HG03159 (cell line): Measurements from ENCODE around the gene SLC6A6.
"Not testable (repeated sequence)": the region's sequence is repeated elsewhere in the genome, so short reads cannot be mapped to it uniquely, and the experiment has no call there.

ENCODE experiments used
- ATAC-seq: cut with Tn5 transposase; IDR thresholded peaks from one replicate; pipeline ENCODE4 v1.9.1; 2021; ENCODE audit warnings: mild to moderate bottlenecking, moderate library complexity; ENCODE audit not compliant: unreplicated experiment

The SLC6A6 gene

DNA sequence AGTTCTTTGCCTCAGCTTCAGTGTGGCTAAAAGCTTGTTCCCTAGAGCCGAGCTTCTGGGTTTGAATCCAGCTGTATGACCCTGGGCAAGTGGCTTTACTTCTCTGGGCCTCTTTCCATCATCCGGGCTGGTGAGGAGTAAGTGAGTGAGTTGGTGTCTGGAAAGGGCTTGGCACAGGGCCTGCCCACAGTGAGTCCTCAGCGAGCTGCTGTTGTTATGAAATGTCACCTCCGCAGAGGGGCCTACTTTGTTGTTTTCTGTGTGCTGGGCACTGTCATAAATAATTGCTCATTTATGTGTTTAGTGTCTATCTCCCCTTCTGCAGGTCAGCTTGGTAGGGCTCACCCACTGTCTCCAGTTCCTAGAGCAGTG is 31.7 kb downstream of the SLC6A6 start:
- no peak for ATAC-seq

DNA sequence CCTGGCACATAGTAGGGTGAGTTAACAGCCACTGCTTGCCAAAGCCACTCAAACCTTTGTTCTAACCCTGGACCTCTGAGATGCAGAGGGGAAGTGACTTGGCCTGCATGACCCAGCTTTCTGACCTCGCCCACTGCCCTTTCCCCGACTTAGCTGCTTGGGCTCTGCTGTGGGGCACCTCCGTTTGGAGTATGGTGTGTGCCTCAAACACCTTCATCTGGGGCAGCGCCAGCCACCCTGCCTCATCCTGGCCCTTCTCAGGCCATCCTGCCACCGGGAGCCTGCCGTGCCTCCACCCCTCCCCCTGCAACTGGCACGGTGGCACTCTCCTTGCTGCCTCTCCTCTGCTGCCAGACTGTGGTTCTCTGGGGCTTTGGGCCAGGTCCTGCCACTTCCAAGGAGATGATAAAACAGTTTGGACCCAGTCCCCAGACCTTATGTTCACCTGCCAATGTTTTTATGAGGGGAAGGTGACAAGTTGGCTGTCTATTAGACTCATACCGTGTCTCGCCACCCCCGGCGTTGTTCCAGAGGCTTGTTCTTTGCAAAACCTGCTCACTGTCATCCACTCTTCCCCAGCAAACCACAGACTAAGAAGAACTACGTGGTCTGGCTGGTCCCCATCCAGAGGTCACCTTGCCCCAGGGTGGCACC is 32.2 kb downstream of the SLC6A6 start:
- no peak for ATAC-seq

DNA sequence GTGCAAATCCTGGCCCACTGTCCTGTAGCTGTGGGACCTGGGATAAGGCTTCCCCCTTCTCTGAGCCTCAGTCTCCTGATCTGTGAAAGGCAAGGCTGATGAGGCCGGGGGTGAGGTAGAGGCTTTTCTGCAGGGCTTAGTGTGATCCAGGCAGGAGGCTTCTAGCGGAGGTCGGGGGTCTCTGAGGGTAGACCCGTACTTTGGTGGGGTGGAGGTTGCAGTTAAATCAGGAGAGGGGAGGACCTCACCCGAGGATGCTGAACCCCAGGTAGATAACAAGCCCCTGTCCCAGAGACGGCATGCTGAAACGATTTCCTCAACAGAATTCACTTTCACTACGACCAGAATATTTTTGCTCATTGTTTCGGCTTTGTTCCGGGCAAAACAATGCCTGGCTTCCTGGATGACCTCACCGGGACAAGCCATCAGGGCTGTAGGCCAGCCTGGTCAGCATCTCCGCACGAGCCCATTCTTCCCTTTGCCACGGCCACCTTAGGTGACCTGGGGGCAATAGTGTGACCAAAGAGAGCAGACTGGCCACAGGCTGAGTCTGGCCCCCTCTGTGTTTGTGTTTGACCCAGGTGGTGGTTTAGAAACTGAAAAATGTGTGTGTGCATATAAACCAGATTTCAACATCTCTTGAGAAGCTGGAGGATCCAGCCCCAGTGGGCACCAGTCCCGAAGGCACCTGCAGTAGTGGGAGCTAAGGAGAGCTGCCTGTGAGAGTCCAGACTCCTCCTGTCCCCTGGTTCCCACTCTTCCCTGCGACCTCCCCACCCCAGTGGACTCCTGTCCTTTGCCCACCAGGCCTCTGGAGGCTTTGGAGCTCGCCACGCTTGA is 33.0 kb downstream of the SLC6A6 start:
- ATAC-seq: no peak

DNA sequence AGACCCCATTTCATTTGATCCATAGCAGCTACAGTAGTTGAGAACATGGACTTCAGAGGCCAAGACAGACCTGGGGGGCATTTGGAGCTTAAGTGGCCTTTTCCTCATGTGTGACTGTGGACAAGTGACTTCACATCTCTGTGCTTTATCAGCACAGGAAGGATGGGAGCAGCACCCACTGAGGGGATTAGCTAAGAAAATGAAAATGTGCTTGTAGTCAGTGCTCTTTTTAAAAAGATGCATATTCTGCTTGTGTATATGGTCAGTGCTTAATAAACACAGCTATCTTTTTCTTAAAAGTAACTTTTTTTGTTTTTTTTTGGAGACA is 34.5 kb downstream of the SLC6A6 start:
- ATAC-seq: no peak

DNA sequence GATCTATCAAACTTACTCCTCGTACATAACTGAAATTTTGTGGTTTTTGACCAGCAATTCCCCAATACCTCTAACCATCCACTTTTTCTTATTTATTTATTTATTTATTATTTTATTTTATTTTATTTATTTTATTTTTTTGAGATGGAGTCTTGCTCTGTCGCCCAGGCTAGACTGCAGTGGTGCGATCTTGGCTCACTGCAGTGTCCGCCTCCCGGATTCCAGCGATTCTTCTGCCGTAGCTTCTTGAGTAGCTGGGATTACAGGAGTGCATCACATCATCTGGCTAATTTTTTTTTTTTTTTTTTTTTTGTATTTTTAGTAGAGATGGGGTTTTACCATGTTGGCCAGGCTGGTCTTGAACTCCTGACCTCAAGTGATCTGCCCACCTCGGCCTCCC is 35.3 kb downstream of the SLC6A6 start:
- ATAC-seq: not testable (repeated sequence)

DNA sequence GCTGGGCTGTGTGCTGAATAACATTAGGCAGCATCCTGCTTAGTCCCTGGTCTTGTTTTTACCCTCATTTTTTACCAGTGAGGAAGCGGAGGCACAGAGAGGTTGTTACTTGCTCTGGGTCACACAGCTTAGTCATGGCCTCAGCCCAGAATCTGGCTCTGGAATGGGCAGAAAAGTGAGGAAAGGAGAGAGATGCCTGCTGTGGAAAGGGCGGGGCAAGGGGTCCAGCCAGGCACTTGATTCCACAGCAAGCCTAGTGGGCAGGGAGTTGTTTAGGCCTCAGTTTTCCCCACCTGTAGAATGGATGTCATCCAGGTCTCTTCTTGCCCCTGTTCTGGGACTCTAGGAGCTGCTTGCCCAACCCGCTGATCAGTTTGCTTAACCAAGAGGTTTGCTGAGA is 35.9 kb downstream of the SLC6A6 start:
- no peak for ATAC-seq

DNA sequence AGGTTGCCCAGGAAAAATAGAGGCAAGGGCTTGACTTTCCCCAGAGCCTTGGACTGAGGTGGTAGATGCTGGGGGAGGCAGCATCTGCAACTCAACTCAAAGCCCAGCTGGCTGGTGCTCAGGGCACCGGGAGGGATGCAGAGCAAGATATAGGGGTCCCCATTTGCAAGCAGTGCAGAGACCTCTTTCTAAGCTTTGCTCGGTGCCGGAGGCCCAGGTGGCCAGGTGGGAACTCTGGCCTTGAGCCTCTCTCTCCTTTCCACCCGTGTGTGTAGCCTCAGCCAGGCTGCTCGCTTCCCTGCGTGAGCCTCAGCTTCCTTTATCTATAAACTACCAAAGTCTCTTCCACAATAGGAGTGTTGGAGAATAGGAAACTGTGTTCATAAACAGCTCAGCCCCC is 36.5 kb downstream of the SLC6A6 start:
- ATAC-seq: no peak

DNA sequence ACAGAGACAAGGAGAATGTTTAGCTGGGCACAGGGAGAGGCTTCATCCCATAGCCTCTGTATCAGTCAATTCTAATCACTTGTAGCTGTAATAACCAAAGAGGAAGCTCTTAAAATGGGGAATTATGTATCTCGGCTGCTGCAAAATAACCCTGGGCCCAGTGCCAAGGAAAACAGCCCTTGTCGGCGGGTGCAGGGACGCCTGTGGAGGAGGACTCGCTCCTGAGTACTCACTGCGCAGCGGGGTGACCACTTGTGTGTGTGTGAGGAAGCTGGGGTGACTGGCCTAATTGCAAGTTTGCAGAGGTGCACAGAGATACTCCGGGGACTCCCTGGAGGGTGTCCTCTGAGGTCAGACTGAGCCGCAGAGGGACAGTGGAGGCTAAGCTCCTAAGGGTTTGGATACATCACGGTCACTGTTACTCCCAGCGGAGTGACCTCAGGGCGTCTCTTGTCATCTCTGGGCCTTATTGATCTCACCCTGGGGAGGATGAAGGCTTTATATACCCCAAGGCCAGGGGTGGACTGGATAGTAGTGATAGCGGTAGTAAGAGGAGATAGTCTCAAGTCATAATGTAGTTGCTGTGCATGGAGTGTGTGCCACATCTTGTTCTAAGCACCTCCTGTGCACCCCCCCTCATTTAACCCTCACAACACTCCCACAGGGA is 37.2 kb downstream of the SLC6A6 start:
- no peak for ATAC-seq

DNA sequence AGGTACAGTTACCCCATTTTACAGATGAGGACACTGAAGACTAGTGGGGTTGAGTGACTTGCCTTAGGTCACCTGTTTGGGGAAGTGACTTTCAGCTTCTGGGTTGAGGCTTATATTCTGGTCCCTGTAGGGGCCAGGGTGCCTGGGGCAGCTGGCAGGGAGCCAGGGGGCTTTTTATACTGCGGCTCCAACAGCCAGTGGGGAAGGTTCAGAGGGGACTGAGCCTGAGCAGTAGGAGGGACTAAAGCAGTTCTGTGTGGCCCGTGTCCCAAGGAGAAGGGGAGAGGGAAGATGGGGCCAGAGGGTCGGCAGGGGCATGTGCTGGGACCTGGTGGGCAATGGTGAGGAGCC is 37.7 kb downstream of the SLC6A6 start:
- ATAC-seq: no peak

DNA sequence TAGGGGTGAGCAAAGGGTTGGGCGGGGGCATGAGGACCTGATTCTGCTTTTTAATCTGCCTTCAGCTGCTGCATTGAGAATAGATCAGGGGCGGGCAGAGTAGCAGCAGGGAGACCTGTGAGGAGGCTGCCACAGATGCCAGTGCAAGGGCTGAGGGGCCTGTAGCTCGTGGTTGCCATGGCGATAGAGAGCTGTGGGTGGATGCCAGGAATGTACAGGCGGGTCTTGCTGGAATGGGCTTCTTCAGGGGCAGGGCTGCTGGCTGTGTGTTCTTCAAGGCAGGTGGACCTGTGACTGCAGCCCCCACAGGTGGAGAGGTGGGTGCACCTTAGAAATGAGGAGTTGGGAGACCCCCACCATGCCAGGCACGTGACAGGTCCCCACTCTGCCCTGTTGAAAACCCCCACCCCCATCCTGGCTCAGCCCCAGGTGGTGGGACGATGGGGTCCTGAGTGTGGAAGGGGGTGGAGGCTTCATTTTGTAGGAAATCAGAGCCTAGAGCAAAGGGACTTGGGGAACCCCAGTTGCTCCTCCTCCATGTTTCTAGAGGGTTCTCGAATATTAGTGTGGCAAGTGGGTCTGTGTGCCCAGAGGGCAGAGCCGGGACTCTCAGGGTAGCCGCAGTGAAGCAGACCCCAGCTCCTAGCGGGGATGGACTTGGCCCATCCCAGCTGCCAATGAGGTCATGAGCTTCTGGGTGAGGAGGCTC is 38.3 kb downstream of the SLC6A6 start:
- ATAC-seq: no peak

DNA sequence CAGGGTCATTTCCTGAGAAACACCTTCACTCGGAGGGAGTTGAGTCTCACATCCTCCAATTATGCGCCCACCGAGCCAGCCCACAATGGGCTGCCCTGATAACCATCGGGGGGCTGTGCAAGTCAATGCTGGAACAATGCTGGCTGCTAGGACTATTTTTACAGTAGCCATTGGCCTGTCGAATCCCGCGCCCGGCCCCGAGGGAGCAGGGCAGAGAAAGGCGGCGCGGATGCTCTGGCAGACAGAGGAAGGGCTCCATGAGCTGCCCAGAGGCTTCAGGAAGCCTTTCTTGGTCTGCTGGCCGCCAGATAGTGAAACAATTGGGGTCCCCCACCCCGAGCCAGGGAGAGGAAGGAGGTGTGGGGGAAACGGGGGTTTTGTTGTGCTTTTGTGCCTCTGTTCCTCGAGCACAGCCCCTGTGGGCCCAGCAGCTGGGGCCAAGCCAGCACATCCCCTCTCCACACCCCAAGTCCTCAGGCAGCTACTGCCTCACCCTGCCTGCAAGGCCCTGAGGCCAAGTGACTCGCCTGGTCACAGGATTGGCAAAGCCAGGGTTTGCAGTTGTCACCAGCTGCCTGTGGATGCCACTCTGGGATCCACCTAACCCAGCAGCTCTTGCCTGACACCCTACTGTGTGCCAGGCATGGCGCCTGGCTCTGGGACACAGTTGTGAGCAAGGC is 39.0 kb downstream of the SLC6A6 start:
- no peak for ATAC-seq

DNA sequence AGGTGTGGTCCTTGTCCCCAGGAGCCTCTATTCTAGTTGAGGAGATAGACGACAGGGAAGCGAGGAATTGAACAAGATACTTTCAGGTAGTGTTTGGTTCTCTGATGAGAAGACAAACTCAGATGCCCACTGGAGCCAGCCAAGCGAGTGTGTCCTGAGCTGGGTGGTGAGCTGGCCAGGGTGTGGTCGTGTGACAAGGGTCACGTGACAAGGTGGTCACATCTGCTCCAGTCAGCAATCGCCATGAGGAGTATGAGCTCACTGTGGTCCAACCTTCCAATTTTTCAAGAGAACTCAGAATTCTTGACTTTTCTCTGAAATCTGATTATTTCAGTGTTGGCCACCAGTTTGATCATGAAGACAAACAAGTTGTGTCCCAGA is 39.5 kb downstream of the SLC6A6 start:
- no peak for ATAC-seq

DNA sequence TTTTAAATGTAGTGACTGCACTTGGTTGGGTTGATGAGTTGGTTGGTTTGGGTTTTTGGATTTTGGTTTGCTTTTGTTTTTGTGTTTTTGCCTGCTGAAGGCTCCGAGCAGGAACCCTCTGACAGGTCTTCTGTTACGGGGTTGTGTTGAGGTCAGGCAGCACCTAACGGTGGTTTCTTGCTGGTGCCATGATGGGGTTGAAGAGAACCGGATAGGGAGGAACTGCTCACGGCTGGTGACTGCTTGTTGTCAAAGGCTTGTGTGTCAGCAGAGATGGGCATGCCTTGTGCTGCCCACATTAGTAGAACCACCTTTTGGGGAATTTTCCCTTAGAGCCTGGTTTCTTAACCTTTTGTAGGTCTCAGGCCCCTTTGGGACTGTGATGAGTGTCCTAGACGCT is 42.0 kb downstream of the SLC6A6 start:
- ATAC-seq: no peak

DNA sequence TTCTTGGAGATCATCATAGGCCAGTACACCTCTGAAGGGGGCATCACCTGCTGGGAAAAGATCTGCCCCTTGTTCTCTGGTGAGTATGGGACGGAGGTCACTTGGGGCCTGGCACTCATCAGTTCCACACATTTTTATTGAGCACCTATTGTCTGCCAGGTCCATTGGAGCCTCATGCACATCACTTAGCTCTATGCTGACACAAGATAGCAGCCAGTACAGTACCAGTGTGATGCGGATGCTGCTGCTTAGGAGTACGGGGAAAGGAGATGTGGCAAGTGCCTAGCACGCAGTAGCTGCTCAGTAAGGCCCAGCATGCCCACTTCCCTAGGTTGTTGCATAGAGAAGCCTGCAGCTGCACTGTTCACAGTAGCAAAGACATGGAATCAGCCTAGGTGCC is 43.4 kb downstream of the SLC6A6 start:
- ATAC-seq: no peak

DNA sequence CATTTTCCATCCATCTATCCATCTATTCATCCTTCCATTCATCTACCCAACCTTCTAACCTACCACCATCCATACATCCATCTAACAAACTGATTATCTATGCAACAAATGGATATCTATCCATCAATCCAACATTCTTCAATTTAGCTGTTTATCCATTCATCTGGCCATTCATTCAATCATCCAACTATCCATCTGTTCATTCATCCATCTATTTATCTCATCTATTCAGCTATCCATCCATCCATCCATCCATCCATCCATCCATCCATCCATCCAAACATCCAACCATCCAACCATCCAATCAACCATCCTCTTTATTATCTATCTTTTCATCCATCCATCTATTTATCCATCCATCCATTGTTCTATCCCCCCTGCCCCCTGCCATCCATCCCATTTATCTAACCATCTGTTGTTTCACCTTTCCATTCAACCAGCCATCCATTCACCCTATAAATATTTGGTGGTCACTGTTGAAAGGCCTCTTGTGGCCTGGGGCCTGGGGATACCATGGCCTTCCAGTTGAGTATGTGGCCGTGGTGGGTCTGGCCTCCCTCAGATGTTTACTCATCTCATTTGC is 44.7 kb downstream of the SLC6A6 start:
- no peak for ATAC-seq

DNA sequence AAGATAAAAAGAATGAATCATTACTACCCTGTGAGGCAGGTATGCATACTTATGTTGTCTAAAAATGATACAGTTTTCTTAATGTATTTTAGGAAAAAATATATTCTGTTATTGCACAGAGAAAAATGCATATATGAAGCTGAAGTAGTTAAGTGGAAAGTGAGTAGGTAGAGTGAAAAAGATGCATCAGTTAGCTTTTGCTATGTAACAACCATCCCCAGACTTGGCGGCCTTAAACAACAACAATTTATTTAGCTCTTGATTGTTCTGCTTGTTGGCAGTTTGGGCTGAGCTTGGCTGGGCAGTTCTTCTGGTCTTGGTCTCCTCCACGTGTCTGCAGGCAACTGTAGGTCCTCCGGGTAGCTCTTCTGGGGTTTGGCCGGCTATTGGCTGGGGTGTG is 45.7 kb downstream of the SLC6A6 start:
- ATAC-seq: no peak

DNA sequence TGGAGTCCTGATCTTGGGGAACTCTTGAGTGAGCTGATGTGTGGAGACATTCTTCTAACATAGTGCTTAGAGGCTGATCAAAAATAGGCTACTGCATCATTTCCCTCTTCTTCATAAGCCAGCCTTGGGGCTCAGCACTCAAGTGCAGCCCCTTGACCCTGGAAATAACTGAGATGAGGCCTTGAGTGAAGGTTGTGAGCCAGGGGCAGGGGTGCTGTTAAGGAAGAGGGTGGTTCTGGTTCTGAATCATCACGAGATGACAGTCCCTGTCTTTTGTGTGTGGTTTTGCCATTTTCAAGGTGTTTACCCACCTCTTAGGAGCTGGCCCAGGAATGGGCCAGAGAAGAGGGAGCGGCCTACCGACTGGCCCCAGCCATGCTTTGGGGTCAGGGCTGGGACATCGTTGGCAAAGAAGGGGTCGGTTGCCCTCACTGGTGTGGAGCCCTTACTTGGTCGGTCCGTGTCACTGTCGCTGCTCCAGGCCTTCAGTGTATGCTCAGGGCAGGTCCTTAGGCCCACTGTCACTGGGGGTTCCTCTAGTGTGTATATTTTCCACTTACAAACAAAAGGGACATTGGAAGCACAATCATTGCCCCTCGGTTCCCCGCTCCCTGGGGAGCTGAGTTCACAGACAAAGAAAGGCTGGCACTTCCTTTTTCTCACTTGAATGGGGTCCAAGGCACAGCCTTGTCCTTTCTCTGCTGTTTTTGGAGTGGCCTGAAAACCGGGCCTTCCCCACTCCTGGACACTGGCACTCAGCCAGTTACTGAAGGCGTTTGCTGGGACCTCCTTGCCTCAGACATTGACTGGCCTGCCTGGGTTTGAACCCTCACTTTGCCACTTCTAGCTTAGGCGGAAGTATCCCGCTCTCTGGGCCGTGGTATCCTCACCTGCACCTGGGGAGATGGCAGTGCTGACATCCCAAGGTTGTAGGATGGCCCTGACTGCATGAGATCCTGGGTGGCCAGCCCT is 46.6 kb downstream of the SLC6A6 start:
- ATAC-seq: no peak

DNA sequence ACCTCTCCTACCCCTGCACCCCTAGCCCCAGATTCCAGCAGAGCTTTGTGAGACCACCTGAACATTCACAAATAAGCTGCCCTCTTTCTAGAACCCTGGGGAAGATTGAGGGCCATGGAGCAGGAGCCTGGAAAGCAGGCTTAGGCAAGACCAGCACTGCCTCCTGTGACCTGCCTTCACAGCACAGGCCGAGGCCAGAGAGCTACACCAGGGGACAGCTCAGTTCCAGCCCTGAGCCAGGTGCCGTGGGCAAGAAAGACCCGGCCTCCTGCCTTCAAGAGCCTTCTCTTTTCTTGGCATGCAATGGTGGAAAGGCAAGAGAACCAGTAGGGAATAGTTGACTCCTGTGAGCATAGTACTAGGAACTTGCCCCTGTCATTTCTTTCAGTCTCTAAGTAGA is 48.1 kb downstream of the SLC6A6 start:
- ATAC-seq: no peak

DNA sequence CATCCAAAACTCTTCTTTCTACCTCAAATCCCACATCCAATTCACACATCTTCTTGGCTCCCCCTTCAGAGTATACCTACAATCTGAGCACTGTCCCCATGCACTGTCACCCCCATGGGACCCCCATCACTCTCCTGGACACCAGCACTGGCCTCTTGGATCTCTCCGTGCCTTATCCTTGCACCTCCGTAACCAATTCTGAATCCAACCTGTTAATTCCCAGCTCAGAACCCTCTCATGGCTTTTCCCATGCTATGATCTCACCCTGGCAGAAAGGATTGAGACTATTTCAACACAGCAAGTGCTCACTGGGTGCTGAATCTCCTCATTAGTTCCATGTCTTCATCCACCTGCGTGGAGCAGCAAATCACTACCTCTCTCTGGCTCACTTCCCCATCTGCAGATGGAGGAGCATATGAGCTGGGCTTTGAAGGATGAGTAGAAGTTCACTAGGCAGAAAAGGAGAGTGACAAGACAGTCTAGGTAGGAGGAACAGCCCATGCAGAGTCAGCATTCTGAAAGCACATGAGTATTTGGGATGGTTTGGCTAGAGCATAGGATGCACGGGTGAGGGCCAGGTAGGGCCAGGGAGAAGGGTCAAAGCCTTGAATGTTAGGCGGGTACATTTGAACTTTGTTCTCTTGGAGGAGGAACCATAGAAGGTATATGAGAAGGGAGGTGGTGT is 48.7 kb downstream of the SLC6A6 start:
- ATAC-seq: no peak
